Kidney (tissue), 14 donors: ENCODE measurements around the gene ZSWIM7. TPM values are rescaled to one million over a fixed set of nuclear protein-coding genes. Genes with fewer than 3 reads are reported as not detected.

Experiments used
- DNase-seq, 5 donors: peaks; one replicate each; pipeline ENCODE4 v3.0.0-alpha.2; 2013 to 2020
- FAIRE-seq: peaks from 2 replicates; lab custom pipeline; 2012; peaks lifted over from hg19 to GRCh38; lab: Jason Lieb, UNC
- H3K27ac ChIP-seq, 2 donors: one replicate each; pipeline ENCODE4 v1.7.0; 2013; ENCODE audit warnings: low read depth in 2 of 2, low read length in 2 of 2, inconsistent platforms in 1 of 2
- H3K27me3 ChIP-seq: one replicate; pipeline ENCODE4 v1.7.1; 2013; ENCODE audit warnings: low read length, inconsistent platforms; ENCODE audit not compliant: control insufficient read depth, insufficient read depth
- H3K36me3 ChIP-seq, 3 donors: one replicate each; pipeline versions ENCODE4 v1.7.0 to v1.7.1; 2013; ENCODE audit warnings: low read length in 3 of 3, control low read depth in 1 of 3, inconsistent platforms in 1 of 3; ENCODE audit not compliant: insufficient read depth in 3 of 3, control insufficient read depth in 2 of 3
- H3K4me1 ChIP-seq, 3 donors: one replicate each; pipeline versions ENCODE4 v1.7.0 to v1.7.1; 2013; ENCODE audit warnings: low read length in 3 of 3, inconsistent platforms in 1 of 3, low read depth in 1 of 3; ENCODE audit not compliant: control insufficient read depth in 2 of 3, insufficient read depth in 2 of 3
- H3K4me3 ChIP-seq, 3 donors: one replicate each; pipeline versions ENCODE4 v1.7.0 to v1.8.1; 2013; ENCODE audit warnings: low read length in 3 of 3, control low read depth in 1 of 3, inconsistent platforms in 1 of 3
- H3K9ac ChIP-seq, 3 donors: one replicate each; pipeline versions ENCODE4 v1.7.0 to v1.7.1; 2013; ENCODE audit warnings: low read length in 3 of 3, control low read depth in 1 of 3, inconsistent platforms in 1 of 3
- H3K9me3 ChIP-seq, 3 donors: one replicate each; pipeline versions ENCODE4 v1.7.0 to v1.7.1; 2013; ENCODE audit warnings: low read length in 3 of 3, control low read depth in 1 of 3, inconsistent platforms in 1 of 3; ENCODE audit not compliant: control insufficient read depth in 2 of 3, insufficient read depth in 1 of 3
- intact Hi-C: fragments of 100-400 bp; cut with DNase I; formaldehyde crosslinking; loops from one replicate; pipeline ENCODE4 v1.11.1; 2022
- polyA plus RNA-seq: library from polyadenylated mRNA; stranded (reverse); fragments of 350-450 nt; fragmentation: Illumina TruSeq; extraction: RNeasy Lipid Tissue Mini Kit (QIAGEN cat#74804); gene quantifications from one replicate; pipeline ENCODE4 v1.2.3, GENCODE V29; 2014; ENCODE audit warnings: low read depth, low replicate concordance; ENCODE audit not compliant: insufficient read depth
- total RNA-seq: library from RNA; stranded (reverse); fragmentation: NEBNext Ultra II Directional; extraction: Animal tissue kit (Norgen Biotek cat#: 25700); gene quantifications from one replicate; pipeline ENCODE4 v1.2.1, GENCODE V29; 2021
- TF ChIP-seq, protein P1 (sequence below): IDR thresholded peaks from 3 replicates; pipeline ENCODE4 v1.5.1; 2012; ENCODE audit warnings: mild to moderate bottlenecking, moderate library complexity, borderline replicate concordance; ENCODE audit not compliant: insufficient read depth; ENCODE audit errors: extremely low read depth
- donor health status: control.
- donor health status: control.
- donor health status: control.
- donor health status: control.
- donor health status: control.
- donor health status: DM: yes; HTN: yes; CAD: no.
- donor health status: Normal renal cell carcinoma (clear cell type).

Gene ZSWIM7
- total and polyA plus RNA-seq, 2 donors from 2014 or later = 21.0 to 66.7 TPM

GRCh38 chr17:15947976-15948752, 51.3 kb downstream of the ZSWIM7 start:
- FAIRE-seq = no peak
- peak in 1 of 5 donors; percentile 28 for DNase-seq
- H3K27me3 ChIP-seq = peaks cover 10% of the 10 kb centered on the region
- intact Hi-C loops = no loop called here
- no peak overlapping the region for H3K27ac ChIP-seq
- H3K4me1 ChIP-seq = peaks cover 0 to 7% (median 0%) of the 10 kb centered on the region in 3 donors
- no peak overlapping the region for H3K4me3 ChIP-seq
- TF ChIP-seq, protein P1, sequence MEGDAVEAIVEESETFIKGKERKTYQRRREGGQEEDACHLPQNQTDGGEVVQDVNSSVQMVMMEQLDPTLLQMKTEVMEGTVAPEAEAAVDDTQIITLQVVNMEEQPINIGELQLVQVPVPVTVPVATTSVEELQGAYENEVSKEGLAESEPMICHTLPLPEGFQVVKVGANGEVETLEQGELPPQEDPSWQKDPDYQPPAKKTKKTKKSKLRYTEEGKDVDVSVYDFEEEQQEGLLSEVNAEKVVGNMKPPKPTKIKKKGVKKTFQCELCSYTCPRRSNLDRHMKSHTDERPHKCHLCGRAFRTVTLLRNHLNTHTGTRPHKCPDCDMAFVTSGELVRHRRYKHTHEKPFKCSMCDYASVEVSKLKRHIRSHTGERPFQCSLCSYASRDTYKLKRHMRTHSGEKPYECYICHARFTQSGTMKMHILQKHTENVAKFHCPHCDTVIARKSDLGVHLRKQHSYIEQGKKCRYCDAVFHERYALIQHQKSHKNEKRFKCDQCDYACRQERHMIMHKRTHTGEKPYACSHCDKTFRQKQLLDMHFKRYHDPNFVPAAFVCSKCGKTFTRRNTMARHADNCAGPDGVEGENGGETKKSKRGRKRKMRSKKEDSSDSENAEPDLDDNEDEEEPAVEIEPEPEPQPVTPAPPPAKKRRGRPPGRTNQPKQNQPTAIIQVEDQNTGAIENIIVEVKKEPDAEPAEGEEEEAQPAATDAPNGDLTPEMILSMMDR = no peak
- no peaks in the 10 kb centered on the region for H3K36me3 ChIP-seq
- H3K9me3 ChIP-seq = no peaks in the 10 kb centered on the region
- H3K9ac ChIP-seq = no peak overlapping the region

GRCh38 chr17:15947271-15947670, 52.2 kb downstream of the ZSWIM7 start:
- H3K36me3 ChIP-seq = no peaks in the 10 kb centered on the region
- TF ChIP-seq, protein P1 = no peak
- H3K9me3 ChIP-seq = no peaks in the 10 kb centered on the region
- peaks cover 10% of the 10 kb centered on the region for H3K27me3 ChIP-seq
- no peak overlapping the region for H3K9ac ChIP-seq
- peaks cover 0 to 7% (median 0%) of the 10 kb centered on the region in 3 donors for H3K4me1 ChIP-seq
- H3K27ac ChIP-seq = no peak overlapping the region
- H3K4me3 ChIP-seq = no peak overlapping the region
- intact Hi-C loops = no loop called here
- DNase-seq = peak in 1 of 5 donors; percentile 45
- FAIRE-seq = no peak

DNA sequence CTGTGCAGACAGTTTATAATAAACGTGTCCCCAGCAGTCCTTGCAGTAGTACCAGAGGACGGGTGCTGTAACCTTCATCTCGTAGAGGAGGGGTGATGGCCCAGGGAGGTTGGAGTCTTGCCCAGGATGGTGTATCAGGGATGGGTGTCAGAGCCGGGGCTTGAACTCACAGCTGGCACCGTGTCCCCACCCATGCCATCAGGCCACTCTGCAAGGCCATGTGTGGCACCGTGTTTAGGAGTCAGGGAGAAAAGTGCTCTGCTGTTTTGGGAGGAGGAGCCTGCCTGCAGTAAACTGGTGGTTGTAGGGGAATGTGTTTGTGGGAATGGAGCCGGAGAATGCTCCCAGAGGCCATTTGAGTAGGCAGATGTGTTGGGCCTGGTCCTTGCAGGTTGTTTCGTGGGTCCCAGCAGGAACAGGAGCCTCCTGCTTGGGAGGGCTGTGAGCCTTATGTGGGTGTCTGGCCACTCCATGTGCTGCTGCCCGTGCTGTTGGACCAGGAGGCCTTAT, 52.8 kb downstream of the ZSWIM7 start:
- H3K27me3 ChIP-seq = peaks cover 10% of the 10 kb centered on the region
- intact Hi-C loops = no loop called here
- TF ChIP-seq, protein P1 = no peak
- no peak overlapping the region for H3K27ac ChIP-seq
- DNase-seq (peak in 1 of 5 donors; percentile 49), FAIRE-seq (no peak)
- no peak overlapping the region for H3K9ac ChIP-seq
- H3K9me3 ChIP-seq = no peaks in the 10 kb centered on the region
- peaks cover 0 to 7% (median 0%) of the 10 kb centered on the region in 3 donors for H3K4me1 ChIP-seq
- no peaks in the 10 kb centered on the region for H3K36me3 ChIP-seq
- no peak overlapping the region for H3K4me3 ChIP-seq
